GM19238 (cell line): ENCODE data around the gene FAM81B.
"Not testable (repeated sequence)": the region's sequence is repeated elsewhere in the genome, so short reads cannot be mapped to it uniquely, and the experiment has no call there.

Source experiments
- DNase-seq: peaks from one replicate; pipeline ENCODE4 v3.0.0; 2011; ENCODE audit warnings: low spot score; ENCODE audit not compliant: insufficient read length

FAM81B gene, protein sequence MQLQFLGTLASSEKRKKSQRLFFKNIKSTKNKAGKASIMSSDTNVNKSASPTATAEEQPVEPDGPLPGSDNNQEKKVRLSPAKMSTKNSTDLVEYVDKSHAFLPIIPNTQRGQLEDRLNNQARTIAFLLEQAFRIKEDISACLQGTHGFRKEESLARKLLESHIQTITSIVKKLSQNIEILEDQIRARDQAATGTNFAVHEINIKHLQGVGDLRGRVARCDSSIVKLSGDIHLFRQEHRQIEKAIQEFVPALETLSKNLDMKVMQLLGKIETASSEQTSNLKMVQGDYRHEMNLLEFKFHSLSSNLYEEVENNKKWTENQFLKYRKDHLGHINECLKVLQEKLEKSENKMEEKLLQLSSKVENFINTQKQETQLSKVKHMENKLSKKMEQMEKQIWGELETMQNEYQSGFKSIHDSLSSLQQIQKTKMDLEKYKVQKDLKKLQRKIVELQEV

DNA sequence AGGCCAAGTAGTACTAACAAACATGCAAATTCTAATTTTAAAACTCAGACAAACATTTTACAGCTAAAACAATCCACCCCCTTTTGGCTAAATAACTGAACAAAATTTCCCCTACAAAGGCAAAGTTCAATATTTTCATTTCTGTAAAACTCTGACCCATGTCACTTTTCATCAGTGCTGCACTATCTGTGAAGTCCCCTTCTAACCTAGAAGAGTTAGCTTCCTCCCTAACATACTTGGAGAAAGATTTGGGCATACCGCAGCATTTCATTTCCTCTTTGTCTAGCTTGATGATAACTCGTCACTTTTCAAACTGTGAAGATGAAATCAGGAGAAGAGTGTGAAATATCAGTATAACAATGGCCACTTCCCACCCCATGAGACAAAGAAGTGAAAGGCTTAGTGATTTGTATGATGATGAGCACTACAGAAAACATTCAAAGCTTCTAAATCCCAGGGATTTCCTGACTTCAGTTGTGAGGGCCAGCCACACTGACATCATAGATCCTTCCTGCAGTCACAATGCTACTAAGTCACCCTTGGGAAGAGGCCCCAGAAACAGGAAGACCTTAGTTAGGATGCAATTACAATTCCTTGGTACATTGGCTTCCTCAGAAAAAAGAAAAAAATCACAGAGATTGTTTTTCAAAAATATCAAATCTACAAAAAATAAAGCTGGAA lies at the start of gene FAM81B:
Gene FAM81B (plus strand): TSS at position 555 of the 681 bp plus-strand sequence. CDS start 24 bp downstream, at position 579.
- DNase-seq, result no peak

DNA sequence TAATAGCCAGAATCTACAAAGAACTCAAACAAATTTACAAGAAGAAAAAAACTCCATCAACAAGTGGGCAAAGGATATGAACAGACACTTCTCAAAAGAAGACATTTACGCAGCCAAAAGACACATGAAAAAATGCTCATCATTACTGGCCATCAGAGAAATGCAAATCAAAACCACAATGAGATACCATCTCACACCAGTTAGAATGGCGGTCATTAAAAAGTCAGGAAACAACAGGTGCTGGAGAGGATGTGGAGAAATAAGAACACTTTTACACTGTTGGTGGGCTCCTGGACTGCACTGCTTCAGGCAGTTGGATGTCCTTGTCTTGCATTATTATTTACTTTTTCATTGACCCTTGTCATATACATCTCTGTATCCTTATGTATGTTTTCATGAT lies 49.7 kb upstream of the FAM81B start:
- DNase-seq, result not testable (repeated sequence)

DNA sequence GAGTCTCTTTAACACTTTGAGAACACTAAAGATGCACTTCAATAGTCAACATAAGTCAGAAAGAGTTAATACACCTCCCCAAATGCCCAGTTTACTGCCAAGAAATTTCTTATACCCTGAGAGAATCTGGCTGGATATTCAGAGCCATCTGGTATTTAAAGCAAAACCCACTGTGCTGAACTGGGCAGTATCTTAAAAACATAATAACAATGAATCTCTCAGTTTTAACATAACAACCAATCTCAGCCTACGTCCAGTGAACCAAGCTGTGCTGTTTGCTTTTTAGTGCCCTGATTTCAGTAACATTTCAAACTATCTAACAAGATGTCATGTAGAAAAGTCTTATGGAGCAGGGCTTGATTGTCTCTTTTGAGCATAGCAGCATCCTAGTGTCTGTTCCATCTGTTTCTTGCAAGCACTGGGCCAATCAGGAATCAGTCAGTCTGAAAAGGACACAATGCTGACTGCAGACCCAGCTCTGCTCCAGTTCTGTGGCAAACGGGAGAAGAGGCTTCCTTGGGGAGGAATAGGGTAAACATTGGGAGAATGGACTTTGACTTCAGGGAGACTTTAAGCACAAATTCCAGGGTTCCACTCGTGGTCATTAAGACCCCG lies 43.6 kb upstream of the FAM81B start:
- no peak for DNase-seq

DNA sequence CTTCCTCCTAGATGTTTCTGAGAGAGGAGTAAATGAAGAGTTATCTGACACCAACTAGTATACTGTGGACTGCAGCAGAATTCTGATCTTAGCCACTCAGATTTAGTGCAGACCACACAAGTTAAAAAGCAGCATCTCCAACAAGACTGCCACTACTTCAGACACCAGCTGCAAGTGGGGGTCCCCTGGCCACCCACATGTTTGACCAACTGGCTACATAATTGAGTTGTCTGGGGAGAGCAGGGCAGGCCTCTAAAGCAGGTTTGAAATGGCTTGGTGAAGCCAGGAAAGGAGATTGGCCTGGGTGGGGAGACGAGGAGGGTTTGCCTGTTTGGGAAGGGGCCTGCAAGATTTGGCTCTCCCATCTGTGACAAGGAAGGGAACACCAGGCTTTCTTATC lies 40.5 kb upstream of the FAM81B start:
- no peak for DNase-seq

DNA sequence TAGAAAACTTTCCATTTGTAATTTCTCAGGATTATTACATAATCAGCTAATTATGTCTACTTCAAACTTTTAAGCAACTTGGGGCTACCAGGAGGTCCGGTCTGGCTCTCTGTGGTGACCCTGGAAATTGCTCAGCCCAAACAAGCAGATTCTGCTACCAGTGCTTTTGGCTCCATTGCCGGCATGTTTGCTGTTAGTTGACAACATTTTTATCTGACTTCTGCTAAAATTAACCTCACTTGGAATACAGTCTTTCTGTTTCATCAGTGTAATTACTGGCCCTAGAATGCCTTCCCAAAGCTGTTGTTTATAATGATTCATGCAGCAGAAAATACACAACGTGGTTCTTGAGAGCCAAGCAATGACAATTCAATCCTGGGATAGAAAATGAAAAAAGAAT lies 38.5 kb upstream of the FAM81B start:
- DNase-seq, result no peak

DNA sequence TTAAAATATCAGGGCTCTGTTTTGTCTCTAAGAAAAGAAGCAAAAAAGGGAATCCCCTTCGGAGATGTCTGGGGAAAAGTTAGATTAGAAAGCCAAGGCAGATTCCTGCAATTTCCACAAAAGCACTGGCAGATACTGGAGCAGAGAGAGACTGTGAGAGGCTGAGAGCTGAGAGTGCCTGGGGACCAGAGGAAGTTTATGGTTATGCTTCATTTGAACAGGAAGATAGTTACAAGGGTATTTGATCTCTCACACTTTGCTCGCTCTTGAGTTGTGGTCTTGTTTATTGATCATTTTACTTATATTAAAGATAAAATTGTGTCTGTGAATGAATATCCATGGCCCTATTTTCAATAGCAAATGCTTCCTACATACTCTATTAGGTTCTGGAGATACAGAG lies 32.8 kb upstream of the FAM81B start:
- no peak for DNase-seq

DNA sequence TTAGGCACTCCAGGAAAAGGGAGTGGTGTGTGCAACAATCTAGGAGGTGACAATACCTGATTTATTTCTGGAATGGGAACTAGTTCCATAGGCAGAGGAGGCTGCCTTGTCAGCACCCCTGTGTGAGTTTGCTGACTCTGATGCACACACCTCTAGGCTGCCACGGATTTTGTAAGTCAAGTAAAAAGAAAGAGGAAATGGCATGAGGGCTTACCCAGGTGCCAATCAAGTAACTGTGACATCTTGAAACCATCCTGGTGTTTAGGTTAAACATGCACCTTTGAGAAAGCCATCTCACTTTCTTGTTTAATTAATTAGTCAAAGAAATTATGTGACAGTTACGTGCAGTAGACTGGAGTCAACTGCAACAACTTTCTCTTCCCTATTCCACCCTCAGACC lies 32.3 kb upstream of the FAM81B start:
- DNase-seq, result no peak

DNA sequence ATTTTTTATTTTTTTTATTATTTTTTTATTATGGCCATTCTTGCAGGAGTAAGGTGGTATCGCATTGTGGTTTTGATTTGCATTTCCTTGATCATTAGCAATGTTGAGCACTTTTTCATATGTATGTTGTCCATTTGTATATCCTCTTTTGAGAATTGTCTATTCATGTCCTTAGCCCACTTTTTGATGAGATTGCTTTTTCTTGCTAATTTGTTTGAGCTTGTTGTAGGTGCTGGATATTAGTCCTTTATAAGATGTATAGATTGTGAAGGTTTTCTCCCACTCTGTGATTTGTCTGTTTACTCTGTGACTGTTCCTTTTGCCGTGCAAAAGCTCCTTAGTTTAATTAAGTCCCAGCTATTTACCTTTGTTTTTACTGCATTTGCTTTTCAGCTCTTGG lies 30.5 kb upstream of the FAM81B start:
- DNase-seq, result not testable (repeated sequence)

DNA sequence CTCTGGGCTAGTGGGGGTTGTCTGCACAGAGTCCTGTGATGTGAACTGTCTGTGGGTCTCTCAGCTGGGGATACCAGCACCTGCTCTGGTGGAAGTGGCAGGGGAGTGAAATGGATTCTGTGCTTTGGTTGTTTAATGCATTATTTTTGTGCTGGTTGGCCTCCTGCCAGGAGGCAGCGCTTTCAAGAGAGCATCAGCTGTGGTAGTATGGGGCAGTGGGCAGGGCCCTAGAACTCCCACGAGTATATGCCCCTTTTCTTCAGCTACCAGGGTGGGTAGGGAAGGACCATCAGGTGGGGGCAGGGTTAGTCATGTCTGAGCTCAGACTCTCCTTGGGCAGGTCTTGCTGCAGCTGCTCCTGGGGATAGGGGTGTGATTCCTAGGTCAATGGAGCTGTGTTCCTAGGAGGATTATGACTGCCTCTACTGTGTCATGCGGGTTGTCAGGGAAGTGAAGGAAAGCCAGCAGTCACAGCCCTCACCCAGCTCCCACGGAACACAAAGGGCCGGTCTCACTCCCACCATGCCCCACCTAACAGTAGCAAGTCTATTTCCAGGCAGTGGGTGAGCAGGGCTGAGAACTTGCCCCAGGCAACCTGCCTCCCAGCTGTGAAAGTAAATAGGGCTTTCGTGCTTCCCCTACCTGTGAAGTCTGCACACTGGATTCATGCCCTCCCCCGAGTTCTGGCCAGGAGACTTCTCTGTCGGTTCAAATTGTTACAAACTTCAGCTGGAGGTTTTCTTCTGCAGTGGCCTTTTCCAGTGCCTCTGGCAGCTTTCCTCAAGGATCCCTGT lies 25.7 kb upstream of the FAM81B start:
- DNase-seq, result no peak

DNA sequence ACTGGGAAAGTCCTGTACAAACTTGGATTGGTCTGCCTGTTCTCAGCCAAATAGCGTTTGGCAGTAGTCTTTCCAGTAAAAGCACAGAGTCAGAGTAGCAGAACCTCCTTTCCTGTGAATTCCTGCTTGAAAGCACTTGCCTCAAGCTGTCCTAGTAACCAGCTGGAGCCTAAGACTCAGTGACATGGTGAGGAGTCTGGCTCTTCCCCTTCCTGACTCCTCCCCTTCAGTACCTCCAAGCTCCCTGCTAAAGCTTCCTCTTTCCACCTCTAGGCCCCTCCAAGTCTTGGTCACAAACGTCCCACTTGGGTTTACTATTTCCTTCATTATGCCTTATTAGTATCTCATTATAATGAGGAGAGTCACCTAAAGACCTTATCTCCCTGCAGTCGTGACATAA lies 21.4 kb upstream of the FAM81B start:
- no peak for DNase-seq

DNA sequence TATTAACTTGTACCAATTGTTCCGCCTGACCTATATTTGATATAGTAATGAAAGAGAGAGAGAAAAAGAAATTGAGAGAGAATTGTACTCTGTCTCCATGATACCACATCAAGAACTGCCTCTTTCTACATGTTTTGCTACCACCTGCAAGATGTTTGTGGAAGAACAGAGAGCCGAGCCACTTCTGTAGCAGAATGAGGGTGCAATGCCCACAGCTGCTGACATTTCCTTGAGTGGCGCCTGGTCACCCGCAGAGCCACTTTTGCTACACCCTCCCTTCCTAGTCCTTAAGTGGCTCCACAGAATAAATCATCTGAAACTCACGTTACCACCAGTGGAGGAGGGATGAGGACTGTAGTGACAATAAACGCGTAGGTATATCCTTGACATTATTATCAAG lies 17.1 kb upstream of the FAM81B start:
- no peak for DNase-seq

DNA sequence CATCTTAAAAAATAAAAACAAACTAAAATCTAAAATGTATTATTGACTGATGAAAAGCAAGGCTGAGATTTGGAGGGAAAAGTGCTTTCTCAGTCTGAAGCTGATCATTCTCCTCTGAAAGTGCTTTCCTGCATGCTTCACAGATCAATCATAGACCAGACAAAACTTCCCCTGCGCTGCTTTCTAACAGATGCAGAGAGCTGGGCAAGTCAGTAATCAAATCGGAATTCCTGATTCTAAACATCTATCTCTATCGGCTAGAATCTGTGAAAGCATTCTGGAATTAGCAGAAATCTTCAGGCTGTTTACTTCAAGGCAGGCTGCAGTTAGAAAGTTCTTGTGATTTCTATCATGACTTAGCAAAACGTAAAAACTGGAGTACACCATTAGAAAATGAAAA lies 15.6 kb upstream of the FAM81B start:
- DNase-seq, result no peak

DNA sequence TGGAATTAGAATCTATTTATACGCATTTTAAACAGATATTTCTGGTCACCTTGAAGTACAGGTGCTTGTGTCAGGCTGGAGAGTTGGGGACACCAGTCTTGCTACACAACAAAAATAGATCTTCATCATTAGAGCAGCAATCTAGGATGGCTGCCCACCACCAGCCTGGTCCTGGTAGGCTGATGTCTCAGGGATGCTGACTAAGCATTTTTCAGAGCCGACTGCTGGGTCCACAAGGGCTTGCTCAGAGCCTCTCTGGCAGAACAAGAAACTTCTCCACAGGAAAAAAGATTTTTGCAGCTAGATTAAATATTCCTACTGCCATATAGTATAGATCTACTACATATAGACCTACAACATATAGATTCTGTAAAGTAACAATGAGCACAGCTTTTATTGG lies 12.0 kb upstream of the FAM81B start:
- DNase-seq, result no peak

DNA sequence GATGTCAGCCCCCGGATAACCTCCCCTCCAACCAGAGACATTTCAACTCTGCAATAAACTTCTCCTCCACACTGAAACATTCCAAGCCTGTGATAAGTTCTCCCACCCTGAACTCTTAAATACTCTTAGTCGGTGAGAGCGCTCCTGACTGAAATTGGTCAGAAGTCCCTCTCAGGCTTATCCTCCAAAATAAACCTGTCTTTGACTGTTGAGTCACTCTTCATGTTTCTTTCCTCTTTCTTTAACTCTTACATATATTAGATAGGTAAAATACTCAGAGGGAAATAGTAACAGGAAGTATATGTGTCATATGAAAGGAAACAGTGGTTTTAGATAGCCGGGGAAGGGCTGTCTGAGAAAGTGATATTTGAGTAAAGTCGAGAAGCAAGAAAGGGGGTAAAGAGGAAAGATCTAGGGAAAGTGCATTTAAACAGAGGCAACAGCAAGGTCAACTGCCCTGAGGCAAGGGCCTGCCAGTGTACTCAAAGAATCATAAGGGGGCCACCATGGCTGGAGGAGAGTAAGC lies 11.0 kb upstream of the FAM81B start:
- DNase-seq, result no peak

DNA sequence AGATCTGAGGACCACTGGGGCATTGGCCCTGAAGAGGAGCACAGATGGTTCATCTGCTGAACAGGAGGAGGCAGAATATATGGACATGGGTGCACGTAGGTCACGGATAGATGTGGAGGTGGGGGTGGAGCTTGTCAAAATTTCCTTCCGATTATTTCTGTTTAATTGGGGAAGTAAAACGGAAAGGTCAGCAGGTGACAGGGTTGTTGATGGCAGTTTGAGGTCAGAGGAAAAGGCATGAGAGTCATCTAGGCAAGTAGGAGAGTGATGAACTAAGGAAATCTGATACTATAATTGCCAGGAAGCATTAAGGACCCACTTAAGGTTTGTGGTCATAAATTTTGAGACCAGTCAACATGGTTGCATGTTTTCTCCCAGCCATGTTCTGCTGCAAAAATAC lies 8.4 kb upstream of the FAM81B start:
- no peak for DNase-seq

DNA sequence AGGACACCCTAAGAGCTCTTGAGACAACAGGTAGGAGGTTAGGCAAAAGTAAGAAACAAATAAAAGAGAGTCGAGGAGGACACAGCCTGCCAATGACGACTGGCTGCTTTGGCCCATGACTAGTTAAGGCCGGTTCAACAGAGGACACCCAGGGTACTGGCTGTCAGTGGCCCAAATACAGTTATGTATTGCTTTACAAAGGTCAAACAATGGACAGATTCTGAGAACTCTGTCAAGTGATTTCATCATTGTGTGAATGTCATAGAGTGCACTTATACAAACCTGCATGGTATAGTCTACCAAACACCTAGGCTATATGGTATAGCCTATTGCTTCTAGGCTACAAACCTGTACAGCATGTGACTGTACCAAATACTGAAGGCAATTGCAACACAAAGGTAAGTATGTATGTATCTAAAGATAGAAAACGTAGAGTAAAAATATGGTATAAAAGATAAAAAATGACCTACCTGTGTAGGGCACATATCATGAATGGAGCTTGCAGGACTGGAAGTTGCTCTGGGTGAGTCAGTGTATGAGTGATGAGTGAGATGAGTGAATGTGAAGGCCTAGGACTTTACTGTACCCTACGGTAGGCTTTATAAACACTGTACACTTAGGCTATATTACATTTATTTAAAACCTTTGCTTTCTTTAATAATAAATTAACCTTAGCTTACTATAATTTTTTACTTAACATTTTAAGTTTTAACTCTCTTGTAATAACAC lies 6.5 kb upstream of the FAM81B start:
- no peak for DNase-seq

DNA sequence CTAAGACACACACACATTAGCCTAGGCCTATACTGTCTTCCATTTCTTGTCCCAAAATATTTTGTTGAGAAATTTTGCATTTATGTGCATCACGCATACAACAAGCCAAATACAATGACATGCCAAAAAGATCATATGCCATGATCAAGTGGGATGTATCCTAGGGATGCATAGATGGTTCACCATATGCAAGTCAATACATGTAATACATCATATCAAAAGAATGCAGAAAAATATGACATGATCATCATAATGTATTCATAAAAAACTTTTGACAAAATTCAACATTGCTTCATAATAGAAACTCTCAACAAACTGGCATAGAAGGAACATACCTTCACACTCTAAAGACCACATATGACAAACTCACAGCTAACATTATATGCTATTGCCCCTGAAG lies 5.8 kb upstream of the FAM81B start:
- no peak for DNase-seq

DNA sequence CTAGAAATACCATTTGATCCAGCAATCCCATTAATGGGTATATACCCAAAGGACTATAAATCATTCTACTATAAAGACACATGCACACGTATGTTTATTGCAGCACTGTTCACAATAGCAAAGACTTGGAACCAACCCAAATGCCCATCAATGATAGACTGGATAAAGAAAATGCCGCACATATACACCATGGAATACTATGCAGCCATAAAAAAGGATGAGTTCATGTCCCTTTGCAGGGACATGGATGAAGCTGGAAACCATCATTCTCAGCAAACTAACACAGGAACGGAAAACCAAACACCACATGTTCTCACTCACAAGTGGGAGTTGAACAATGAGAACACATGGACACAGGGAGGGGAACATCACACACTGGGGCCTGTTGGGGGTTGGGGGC lies 799 bp downstream of the FAM81B start:
- DNase-seq, result not testable (repeated sequence)

DNA sequence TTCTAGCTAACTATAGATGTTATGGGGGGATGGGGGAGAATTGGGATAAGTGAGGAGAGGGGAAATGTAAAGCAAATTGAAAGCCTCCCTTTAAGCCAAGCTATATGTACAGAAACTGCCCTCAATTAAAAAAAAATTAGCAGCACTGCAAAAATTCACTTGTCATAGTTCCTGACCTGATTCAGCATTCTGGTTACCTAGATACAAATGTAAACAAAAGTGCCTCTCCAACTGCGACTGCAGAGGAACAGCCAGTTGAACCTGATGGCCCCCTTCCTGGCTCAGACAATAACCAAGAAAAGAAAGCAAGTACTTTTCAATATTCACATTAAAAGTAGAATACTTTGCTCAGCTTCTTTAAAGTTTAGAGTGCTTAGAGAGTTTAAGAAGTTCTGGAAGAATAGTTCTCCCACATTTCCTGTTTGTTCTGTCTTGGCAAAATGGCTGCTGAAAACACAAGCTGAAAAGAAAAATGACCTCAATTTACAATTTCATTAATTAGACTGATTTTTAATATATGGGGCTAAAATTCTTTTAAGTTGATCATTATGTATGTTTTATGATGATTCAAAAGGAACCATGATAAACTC lies 1.5 kb downstream of the FAM81B start:
- no peak for DNase-seq

DNA sequence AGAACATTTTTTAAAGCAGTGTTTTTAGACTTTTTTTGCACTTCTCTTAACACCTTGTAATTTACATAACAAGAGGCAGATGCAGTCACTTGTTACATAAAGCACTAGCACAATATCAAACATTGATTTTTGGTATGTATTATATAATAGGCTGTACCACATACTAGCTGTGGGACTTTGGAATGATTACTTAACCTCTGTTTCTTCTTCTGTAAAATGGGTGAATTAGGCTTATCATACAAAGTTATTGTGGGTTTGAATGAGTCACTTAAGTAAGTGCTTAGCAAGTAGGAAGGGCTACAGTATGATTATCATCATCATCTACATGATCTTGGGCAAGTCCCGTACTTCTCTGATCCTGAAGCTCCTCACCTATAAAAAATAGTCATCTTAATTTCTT lies 2.1 kb downstream of the FAM81B start:
- DNase-seq, result no peak
